ENCODE measurements around the gene SLC7A1.

GRCh38 chr13:29515372-29515771, 80.1 kb downstream of the SLC7A1 start:
- no peak for TF ChIP-seq CTCF (IDR thresholded peaks at IDR 0.05; ENCODE audit: insufficient read depth, low read depth, low read length)
- TF ChIP-seq EZH2 (IDR thresholded peaks at IDR 0.05; ENCODE audit: insufficient read depth, low read length) = no peak
